Stomach (tissue), 9 donors: ENCODE data around the gene FDPS. TPM values are rescaled to one million over a fixed set of nuclear protein-coding genes. Genes with fewer than 3 reads are reported as not detected.

Experiments
- DNase-seq, 2 donors: peaks; one replicate each; pipeline versions ENCODE4 v3.0.0 to v3.0.0-alpha.2; 2013 to 2019
- H3K27ac ChIP-seq, 5 donors: fragments of 200-600 bp in 4 of 5; sonication (generic) in 4 of 5; one replicate each; pipeline ENCODE4 v1.5.1; 2013 to 2019; ENCODE audit warnings: mild to moderate bottlenecking in 1 of 5, moderate library complexity in 1 of 5
- H3K27me3 ChIP-seq, 3 donors: fragments of 200-600 bp; sonication (generic); one replicate each; pipeline ENCODE4 v1.5.1; 2017 to 2019; ENCODE audit warnings: mixed run types in 1 of 3
- H3K36me3 ChIP-seq, 4 donors: fragments of 200-600 bp; sonication (generic); 1 replicate in 3 of 4; 2 replicates in 1 of 4; pipeline ENCODE4 v1.5.1; 2016 to 2019
- H3K4me1 ChIP-seq, 4 donors: fragments of 200-600 bp; sonication (generic); one replicate each; pipeline ENCODE4 v1.5.1; 2016 to 2019
- H3K4me3 ChIP-seq, 4 donors: fragments of 200-600 bp; sonication (generic) in 3 of 4; one replicate each; pipeline ENCODE4 v1.5.1; 2016 to 2019; ENCODE audit warnings: mild to moderate bottlenecking in 1 of 4
- H3K9me3 ChIP-seq, 4 donors: fragments of 200-600 bp; sonication (generic); one replicate each; pipeline ENCODE4 v1.5.1; 2016 to 2019
- EP300 ChIP-seq: sonication (generic); formaldehyde crosslinking; IDR thresholded peaks from one replicate; pipeline ENCODE4 v1.6.1; 2017; ENCODE audit warnings: antibody characterized with exemption
- POLR2A ChIP-seq, 4 donors: fragments of 450-650 bp; IDR thresholded peaks; one replicate each; pipeline ENCODE4 v1.6.1; 2016; ENCODE audit warnings: antibody characterized with exemption in 4 of 4, control low read depth in 2 of 4, mild to moderate bottlenecking in 1 of 4, moderate library complexity in 1 of 4
- POLR2AphosphoS5 ChIP-seq, 3 donors: sonication (generic); formaldehyde crosslinking; IDR thresholded peaks; one replicate each; pipeline ENCODE4 v1.6.1; 2016; ENCODE audit warnings: antibody characterized with exemption in 3 of 3
- WGBS, 5 donors: extraction: QIAGEN DNeasy Blood & Tissue Kit in 3 of 5; methylation state at CpG; one replicate each; pipeline versions ENCODE4 v1.1.5 to v1.1.7; 2013 to 2018; 5-methylcytosine and 5-hydroxymethylcytosine counted together
- intact Hi-C: fragments of 100-400 bp; cut with DNase I; formaldehyde crosslinking; loops from one replicate; pipeline ENCODE4 v1.15.1; 2023; ENCODE audit warnings: low total_unique reads
- polyA plus RNA-seq, 3 donors: library from polyadenylated mRNA; stranded (reverse); fragments of 200-250 nt; gene quantifications; one replicate each; pipeline ENCODE4 v1.2.3, GENCODE V29; 2013
- total RNA-seq, 5 donors: library from RNA; depleted of rRNA; stranded (reverse); fragments of >200 nt; gene quantifications; one replicate each; pipeline versions ENCODE4 v1.1.0 to v1.2.3, GENCODE V29; 2014 to 2016
- TF ChIP-seq, protein P1 (sequence below), 7 experiments: fragments of 450-650 bp in 4 of 7; fragments of 200-600 bp in 3 of 7; sonication (generic) in 3 of 7; IDR thresholded peaks; one replicate each; pipeline ENCODE4 v1.5.1; 2016 to 2019; ENCODE audit warnings: antibody characterized with exemption in 7 of 7, control low read depth in 2 of 7, mild to moderate bottlenecking in 1 of 7
- donor health status: healthy with polysubstance abuse.
- donor health status: Bipolar disorder and iron deficiency.
- donor health status: healthy.

The FDPS gene
- total and polyA plus RNA-seq, 8 donors, result 27.7 to 229 (median 113) TPM

DNA sequence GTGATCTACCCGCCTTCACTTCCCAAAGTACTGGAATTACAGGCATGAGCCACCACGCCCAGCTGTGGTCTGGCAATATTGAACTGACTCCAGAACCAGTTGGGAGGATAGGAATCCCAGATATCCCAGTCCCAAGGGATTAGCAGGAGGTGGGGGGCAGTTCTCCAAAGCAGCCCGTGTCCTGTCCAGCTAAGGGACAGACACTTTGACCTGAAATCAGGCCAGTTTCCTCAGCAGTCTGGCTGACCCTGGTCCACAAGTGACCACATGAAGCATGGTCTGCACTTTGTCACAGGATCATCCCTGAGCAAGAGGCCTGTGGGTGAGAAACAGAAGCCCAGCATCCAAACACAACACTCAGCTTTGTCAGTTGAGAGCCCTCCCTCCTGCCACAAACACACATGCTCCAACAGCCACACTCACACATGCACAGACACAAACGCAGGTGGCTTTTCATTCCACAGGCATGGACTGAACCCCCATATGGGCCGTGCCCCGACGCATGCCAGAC lies 2.7 kb upstream of the FDPS start:
- H3K36me3 ChIP-seq, result peaks cover 0 to 4% (median 1%) of the 10 kb centered on the region in 4 donors
- H3K27me3 ChIP-seq, result no peaks in the 10 kb centered on the region
- no peak overlapping the region for H3K27ac ChIP-seq
- peaks cover 17 to 28% (median 22%) of the 10 kb centered on the region in 4 donors for H3K4me1 ChIP-seq
- no peak for TF ChIP-seq EP300
- TF ChIP-seq, protein P1, sequence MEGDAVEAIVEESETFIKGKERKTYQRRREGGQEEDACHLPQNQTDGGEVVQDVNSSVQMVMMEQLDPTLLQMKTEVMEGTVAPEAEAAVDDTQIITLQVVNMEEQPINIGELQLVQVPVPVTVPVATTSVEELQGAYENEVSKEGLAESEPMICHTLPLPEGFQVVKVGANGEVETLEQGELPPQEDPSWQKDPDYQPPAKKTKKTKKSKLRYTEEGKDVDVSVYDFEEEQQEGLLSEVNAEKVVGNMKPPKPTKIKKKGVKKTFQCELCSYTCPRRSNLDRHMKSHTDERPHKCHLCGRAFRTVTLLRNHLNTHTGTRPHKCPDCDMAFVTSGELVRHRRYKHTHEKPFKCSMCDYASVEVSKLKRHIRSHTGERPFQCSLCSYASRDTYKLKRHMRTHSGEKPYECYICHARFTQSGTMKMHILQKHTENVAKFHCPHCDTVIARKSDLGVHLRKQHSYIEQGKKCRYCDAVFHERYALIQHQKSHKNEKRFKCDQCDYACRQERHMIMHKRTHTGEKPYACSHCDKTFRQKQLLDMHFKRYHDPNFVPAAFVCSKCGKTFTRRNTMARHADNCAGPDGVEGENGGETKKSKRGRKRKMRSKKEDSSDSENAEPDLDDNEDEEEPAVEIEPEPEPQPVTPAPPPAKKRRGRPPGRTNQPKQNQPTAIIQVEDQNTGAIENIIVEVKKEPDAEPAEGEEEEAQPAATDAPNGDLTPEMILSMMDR (IDR thresholded peaks at IDR 0.05), result no peak
- TF ChIP-seq POLR2AphosphoS5 (IDR thresholded peaks at IDR 0.05), result no peak
- TF ChIP-seq POLR2A (IDR thresholded peaks at IDR 0.05), result no peak
- WGBS, 5 donors, result 63 to 86% (median 72%) methylated on average over 7 of the region's 7 CpGs
- no peak overlapping the region for H3K4me3 ChIP-seq
- intact Hi-C loops, result no loop called here
- no peaks in the 10 kb centered on the region for H3K9me3 ChIP-seq
- DNase-seq, result no peak

DNA sequence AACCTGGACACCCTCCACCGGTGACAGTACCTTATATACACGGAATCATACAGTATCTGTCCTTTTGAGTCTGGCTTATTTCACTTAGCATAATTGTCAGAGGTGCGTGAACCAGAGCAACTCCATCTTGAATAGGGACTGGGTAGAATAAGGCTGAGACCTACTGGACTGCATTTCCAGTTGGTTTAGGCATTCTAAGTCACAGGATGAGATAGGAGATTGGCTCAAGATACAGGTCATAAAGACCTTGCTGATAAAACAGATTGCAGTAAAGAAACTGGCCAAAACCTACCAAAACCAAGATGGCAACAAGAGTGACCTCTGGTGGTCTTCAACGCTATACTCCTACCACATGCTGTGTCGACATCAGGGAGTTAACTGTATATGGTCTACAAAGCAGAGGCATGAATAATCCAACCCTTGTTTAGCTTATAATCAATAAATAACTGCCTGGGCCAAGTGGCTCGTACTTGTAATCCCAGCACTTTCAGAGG lies 1.4 kb upstream of the FDPS start:
- TF ChIP-seq POLR2A (IDR thresholded peaks at IDR 0.05), result no peak
- TF ChIP-seq, protein P1 (IDR thresholded peaks at IDR 0.05), result peak in 1 of 7 experiments; percentile 19
- H3K36me3 ChIP-seq, result peaks cover 0 to 10% (median 6%) of the 10 kb centered on the region in 4 donors
- WGBS, 5 donors, result 55 to 63% (median 59%) methylated on average over 6 of the region's 6 CpGs
- no peaks in the 10 kb centered on the region for H3K27me3 ChIP-seq
- no peaks in the 10 kb centered on the region for H3K9me3 ChIP-seq
- intact Hi-C loops, result no loop called here
- no peak overlapping the region for H3K4me3 ChIP-seq
- H3K4me1 ChIP-seq, result peaks cover 17 to 34% (median 28%) of the 10 kb centered on the region in 4 donors
- peak in 1 of 2 donors; percentile 67 for DNase-seq
- H3K27ac ChIP-seq, result peak overlapping the region in 1 of 5 donors; percentile 92

DNA sequence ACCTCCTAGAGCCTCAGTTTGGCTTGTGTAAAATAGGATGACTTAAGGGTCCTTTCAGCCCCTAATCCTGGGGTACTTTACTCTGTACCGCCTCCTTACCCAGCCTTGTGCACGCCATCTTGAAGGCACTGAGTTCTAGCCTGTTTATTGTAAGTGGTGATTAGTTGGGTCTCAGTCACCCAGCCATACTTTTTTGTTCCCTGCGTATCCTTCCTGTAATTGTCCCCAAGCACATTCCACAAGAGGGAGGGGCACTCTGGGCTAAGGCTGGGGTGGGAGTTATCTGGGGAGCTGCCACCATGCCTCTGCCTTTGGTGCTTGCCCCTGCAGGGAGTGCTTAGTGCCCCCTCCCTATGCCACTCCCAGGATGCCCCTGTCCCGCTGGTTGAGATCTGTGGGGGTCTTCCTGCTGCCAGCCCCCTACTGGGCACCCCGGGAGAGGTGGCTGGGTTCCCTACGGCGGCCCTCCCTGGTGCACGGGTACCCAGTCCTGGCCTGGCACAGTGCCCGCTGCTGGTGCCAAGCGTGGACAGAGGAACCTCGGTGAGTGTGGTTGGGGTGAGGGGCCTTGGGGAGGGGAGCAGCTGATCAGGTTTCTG lies 856 bp downstream of the FDPS start:
- Histone ChIP-seq H3K4me3 (peak overlapping the region; percentile 59 to 80 (median 70)), H3K27me3 (no peaks in the 10 kb centered on the region), H3K27ac (peak overlapping the region; percentile 84 to 92 (median 90)), H3K36me3 (peaks cover 0 to 32% (median 28%) of the 10 kb centered on the region in 4 donors), H3K9me3 (no peaks in the 10 kb centered on the region), H3K4me1 (peaks cover 17 to 34% (median 28%) of the 10 kb centered on the region in 4 donors)
- WGBS, 5 donors, result 0 to 10% (median 7%) methylated on average over 2 to 11 of the region's 11 CpGs
- intact Hi-C loops, result no loop called here
- peak; percentile 65 to 76 for DNase-seq
- TF ChIP-seq, protein P1 (IDR thresholded peaks at IDR 0.05), result no peak
- TF ChIP-seq POLR2A (IDR thresholded peaks at IDR 0.05) (no peak), POLR2AphosphoS5 (IDR thresholded peaks at IDR 0.05) (peak in 1 of 3 donors; percentile 23), EP300 (no peak)

DNA sequence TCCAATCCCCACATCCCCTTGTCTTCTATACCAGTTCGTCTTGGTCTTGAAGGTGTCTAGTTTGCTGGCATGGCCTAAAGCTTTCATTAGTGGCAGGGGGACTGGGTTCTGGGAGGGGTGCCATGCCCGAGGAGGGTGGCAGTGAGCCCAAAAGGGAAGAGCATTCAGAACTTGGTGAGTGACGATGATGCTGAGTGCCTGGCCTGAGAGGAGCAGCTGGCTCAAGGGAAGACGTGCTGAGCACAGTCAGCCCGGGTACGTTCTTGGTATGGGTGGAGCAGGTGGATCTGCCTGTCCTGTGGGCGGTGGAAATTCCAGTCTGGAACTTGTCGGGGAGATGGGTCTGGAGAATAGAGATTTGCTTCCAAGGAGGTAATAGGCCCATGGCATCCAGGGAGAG lies 4.6 kb downstream of the FDPS start:
- Histone ChIP-seq H3K4me1 (peaks cover 17 to 26% (median 23%) of the 10 kb centered on the region in 4 donors), H3K27ac (no peak overlapping the region), H3K9me3 (no peaks in the 10 kb centered on the region), H3K27me3 (no peaks in the 10 kb centered on the region), H3K36me3 (peaks cover 3 to 56% (median 50%) of the 10 kb centered on the region in 4 donors), H3K4me3 (no peak overlapping the region)
- DNase-seq, result no peak
- intact Hi-C loops, result no loop called here
- TF ChIP-seq, protein P1 (IDR thresholded peaks at IDR 0.05), result no peak
- TF ChIP-seq POLR2A (IDR thresholded peaks at IDR 0.05) (no peak), POLR2AphosphoS5 (IDR thresholded peaks at IDR 0.05) (no peak), EP300 (no peak)
- 80 to 93% (median 86%) methylated on average over 8 of the region's 8 CpGs for WGBS, 5 donors
